Measurements from ENCODE around the gene CBARP. TPM values are rescaled to one million over a fixed set of nuclear protein-coding genes. Genes with fewer than 3 reads are reported as not detected.

CBARP gene
- total and polyA plus RNA-seq, 2 of the 4 experiments (the other 2 are of a cell fraction), result 0.18 to 3.9 TPM

DNA sequence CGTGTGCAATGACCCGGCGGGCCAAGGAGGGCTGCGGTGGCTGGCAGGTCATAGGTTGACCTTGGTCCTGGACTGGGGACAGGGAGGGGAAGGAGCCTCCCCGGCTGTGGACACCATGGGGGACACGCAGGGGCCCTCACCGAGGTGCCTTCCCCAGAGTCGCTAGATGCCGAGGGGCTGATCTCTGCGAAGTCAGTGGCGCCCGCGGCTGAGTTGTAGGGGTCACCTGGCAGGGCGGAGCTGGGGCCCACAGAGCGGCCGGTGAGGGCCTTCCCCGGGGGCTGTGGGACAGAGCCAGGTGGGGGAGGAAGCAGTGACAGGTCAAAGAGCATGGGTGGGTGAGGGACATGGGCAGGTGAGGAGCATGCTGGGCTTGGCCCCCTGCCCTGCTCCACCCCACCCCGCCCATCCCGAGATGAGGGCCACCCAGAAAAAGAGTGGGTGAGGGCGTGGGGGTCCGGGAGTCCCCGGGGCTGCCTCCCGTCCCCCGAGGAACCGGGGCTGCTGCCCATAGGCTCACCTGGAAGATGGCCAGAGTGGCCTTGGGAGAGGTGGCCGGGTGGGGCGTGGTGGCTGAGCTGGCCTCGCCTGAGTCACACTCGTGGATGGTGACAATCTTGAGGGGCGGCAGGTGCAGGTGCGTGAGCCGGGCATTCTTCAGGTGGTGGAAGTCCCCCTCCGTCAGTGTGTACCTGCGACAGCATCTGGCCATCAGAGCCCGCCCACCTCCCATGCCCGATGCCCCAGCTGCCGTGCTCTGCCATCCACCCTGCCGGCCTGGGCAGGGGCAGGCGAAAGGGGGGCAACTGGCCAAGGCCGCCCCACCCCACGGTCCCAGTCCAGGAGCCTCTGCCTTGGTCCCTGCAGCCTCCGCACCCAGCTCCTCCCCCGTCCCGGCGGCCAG, 3.5 kb downstream of the CBARP start:
- Histone ChIP-seq H3K9me1 (ENCODE audit: insufficient read depth, low read length) (no peaks in the 10 kb centered on the region), H2BK20ac (ENCODE audit: low read depth, low read length) (no peak overlapping the region), H2AK5ac (ENCODE audit: low read depth, low read length) (no peak overlapping the region), H3K79me1 (ENCODE audit: low read depth in 1 of 2, low read length in 2 of 2) (peaks cover 10 to 38% of the 10 kb centered on the region in 2 experiments), H2BK15ac (ENCODE audit: low read depth, low read length) (no peak overlapping the region), H3K9me3 (ENCODE audit: control insufficient read depth, insufficient read depth, low read length) (no peaks in the 10 kb centered on the region), H3K4me3 (ENCODE audit: insufficient read depth, low read depth, low read length) (no peak overlapping the region), H3K4me1 (ENCODE audit: control insufficient read depth, insufficient read depth, low read length) (peaks cover 24% of the 10 kb centered on the region), H3K56ac (ENCODE audit: extremely low read depth, insufficient read depth, low read length) (no peak overlapping the region), H4K5ac (ENCODE audit: low read depth, low read length) (no peak overlapping the region), H3K4ac (ENCODE audit: low read depth, low read length) (no peak overlapping the region), H3K27ac (ENCODE audit: insufficient read depth, low read length) (no peak overlapping the region), H4K20me1 (ENCODE audit: insufficient read depth, low read length) (peaks cover 38% of the 10 kb centered on the region), H3K23ac (ENCODE audit: low read depth, low read length) (no peak overlapping the region), H3K9ac (ENCODE audit: low read depth, low read length) (no peak overlapping the region), H3K4me2 (ENCODE audit: low read depth, low read length) (no peak overlapping the region), H4K8ac (ENCODE audit: low read depth in 2 of 2, low read length in 2 of 2) (no peak overlapping the region), H2AK9ac (replicated peaks; ENCODE audit: low read depth, low read length, poor library complexity) (no peak overlapping the region), H2AFZ (replicated peaks; ENCODE audit: low read length, poor library complexity) (no peak overlapping the region), H3K36me3 (ENCODE audit: control insufficient read depth, insufficient read depth, low read length) (peaks cover 40% of the 10 kb centered on the region), H4K91ac (ENCODE audit: insufficient read depth, low read depth, low read length) (no peak overlapping the region), H2BK120ac (ENCODE audit: low read depth, low read length) (no peak overlapping the region), H3K18ac (ENCODE audit: low read depth, low read length) (no peak overlapping the region), H3K14ac (replicated peaks; ENCODE audit: low read depth, low read length) (no peak overlapping the region), H2BK5ac (ENCODE audit: low read depth, low read length, poor library complexity, severe bottlenecking) (no peak overlapping the region), H3K27me3 (ENCODE audit: control insufficient read depth, insufficient read depth, low read length) (no peaks in the 10 kb centered on the region)
- BruUV-seq (replicated peaks), result no TSS peak
- dilution Hi-C loops (cut with HindIII; ENCODE audit: low sequenced_read_pairs, unreplicated experiment), result no loop called here
- in situ Hi-C loops (cut with MboI; ENCODE audit: low sequenced_read_pairs), result no loop called here
- CTCF ChIA-PET, result interaction anchor here (0.6 kb wide), 1 partner anchor 17 kb away, joined by 4 read pairs; no protein-coding TSS in a partner anchor
- 97% methylated on average over 18 of the region's 45 CpGs; no CpG with 5 or more reads in 1 of the 2 experiments for WGBS, 2 experiments (ENCODE audit: extremely low coverage in 2 of 2, insufficient read length in 1 of 2)
- no peak for DNase-seq
- intact Hi-C loops (cut with micrococcal nuclease), result no loop called here
- ATAC-seq (ENCODE audit: low read depth), result no peak
- TF ChIP-seq MXI1 (IDR thresholded peaks at IDR 0.05; ENCODE audit: borderline replicate concordance, low read depth, low read length), result no peak
- no peak for TF ChIP-seq SMC3 (IDR thresholded peaks at IDR 0.05; ENCODE audit: low read depth, low read length)
- no peak for TF ChIP-seq FOS (IDR thresholded peaks at IDR 0.05; ENCODE audit: low read depth, low read length)
- TF ChIP-seq NFE2L2 (IDR thresholded peaks at IDR 0.05; ENCODE audit: low read depth, low read length), result no peak
- POLR2A ChIA-PET (ENCODE audit: unreplicated experiment), result no interaction called here
